Hematopoietic multipotent progenitor cell treated with erythropoietin and hydrocortisone succinate and interleukin-3 and kit ligand, for 4 days (in vitro differentiated cells): ENCODE measurements around the gene CACNA2D4.
"Not testable (repeated sequence)": the region's sequence is repeated elsewhere in the genome, so short reads cannot be mapped to it uniquely, and the experiment has no call there.

Experiments
- DNase-seq: peaks from one replicate; pipeline ENCODE4 v3.0.0-alpha.2; 2015

The CACNA2D4 gene

GRCh38 chr12:1918081-1918883, at the start of gene CACNA2D4:
Gene CACNA2D4 (minus strand): TSS chr12:1918652. CDS start chr12:1918473, 179 bp downstream.
- peak; percentile 84 for DNase-seq

- no peak for DNase-seq
These were observed 48.2 kb upstream of the CACNA2D4 start for GRCh38 chr12:1966561-1967226.

- no peak for DNase-seq
These were observed 47.5 kb upstream of the CACNA2D4 start for GRCh38 chr12:1965916-1966315.

DNA sequence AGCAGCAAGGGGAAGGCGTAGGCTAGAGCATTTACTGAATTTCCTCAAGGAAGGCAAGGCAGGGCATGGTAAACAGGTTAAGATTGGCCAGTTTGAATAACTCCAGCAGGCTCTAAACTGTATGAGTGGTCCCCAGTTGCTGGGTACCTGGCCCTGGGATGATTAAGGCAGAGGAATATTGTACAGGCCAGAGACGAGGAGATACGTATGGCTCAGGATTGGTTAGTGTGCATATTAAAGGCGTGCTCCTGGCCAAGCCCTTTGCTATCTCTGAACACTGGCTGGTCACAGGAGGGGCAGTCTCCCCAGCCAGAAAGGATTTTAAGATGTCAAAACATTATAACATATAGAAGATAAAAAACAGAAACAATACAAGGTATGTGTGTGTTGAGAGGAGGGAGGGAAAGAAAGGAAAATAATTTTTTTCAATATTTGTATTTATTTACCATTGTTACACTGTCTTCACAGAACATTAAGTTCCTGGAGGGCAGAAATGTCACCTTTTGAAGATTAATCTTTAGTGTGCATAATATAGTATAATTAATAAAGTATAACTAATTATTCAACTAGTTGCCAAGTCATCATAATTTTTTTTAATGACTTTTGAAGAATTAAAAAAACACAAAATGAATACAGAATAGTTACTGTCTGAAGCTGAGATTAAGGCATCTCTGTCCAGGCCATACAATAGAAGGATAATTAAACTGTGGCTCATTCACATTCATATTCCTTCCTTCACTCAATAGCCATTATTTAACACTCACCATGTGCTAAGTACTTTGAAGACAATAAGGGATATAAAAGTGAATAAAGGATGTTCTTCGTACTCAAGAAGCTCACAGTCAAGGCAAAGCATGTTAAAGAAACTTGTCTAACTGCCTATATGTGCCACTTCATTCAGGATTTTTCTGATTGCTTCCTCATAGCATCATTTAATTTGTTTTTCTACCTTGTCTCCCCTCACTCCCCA, 43.9 kb upstream of the CACNA2D4 start:
- DNase-seq, result no peak

DNA sequence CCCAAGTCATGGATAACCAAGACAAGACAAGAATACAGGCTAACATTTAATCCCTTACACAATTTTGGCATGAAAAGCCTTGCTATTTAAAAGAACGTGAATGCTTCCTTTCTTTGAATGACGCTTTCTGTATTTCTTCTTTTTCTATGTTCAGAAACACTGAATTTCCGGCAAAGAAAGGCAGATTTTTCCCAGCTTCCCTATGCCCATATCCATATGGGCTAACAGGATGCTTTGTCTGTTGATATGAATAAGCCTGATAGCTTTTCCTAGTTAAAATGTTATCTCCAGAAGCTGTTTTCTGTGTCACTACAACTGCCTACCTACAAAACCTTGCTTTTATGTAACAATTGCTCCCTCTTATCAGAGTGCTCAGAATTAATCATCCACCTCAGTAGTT, 38.3 kb upstream of the CACNA2D4 start:
- no peak for DNase-seq

DNA sequence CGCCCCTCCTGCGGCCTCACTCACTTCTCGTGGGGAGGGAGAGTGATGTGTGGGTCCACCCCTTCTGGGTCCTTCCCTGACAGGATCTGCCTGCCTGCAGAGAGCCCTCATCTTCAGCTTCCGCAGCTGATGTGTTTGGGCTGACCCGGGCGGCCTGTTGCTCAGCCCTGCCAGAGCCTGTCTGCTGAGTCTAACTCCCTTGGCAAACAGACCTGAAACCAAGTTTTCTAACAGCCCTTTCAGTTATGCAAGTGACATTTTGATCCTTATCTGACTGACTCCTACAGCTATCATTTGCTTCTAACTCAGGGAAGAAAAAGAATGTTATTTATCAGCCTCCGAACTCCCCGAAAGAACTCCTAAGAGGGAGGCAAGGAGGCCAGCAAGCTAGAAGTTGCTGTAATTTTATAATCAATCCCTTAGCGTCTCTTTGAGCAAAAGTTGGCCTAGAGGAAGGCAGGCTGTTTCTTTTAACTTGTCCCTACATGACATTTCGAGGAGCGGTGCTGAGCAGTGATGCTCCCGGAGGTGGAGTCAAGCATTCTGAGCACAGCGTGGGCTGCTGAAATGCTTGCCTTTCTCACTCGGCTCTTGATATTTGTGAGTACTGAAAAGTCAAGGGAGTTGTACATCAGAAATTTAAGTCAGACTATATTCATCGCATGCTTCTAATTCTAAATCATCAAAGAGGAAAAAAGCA, 31.5 kb upstream of the CACNA2D4 start:
- no peak for DNase-seq

- DNase-seq, result no peak
These were observed 30.4 kb upstream of the CACNA2D4 start for GRCh38 chr12:1948883-1949282.

GRCh38 chr12:1947081-1947480, 28.6 kb upstream of the CACNA2D4 start:
- no peak for DNase-seq

DNA sequence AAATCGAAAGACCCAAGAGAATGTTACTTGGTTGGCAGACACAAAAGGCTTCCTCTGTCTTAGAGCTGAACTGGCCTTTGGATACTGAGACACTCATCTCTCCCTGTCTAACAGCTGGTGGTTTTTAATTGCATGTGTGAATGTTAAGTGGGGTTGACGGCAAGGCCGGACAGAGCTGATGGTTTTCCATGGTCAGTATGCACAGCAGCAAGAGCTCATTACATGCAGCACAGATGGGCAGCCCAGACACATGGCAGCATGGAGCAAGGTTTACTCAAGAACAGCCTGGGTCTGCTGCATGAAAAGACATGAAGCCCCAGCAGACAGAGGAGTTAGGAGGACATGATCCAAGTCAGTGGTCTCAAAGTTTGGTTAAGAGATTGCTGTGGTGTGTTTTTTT, 27.8 kb upstream of the CACNA2D4 start:
- no peak for DNase-seq

DNA sequence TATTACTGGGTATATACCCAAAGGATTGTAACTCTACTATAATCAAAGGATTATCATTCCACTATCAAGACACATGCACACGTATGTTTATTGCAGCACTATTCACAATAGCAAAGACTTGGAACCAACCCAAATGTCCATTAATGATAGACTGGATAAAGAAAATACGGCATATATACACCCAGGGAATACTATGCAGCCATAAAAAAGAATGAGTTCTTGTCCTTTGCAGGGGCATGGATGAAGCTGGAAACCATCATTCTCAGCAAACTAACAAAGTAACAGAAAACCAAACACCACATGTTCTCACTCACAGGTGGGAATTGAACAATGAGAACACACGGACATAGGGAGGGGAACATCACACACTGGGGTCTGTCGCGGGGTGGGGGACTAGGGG, 27.1 kb upstream of the CACNA2D4 start:
- not testable (repeated sequence) for DNase-seq

GRCh38 chr12:1939801-1940607, 21.6 kb upstream of the CACNA2D4 start:
- DNase-seq, result peak; percentile 92

- no peak for DNase-seq
These were observed 20.9 kb upstream of the CACNA2D4 start for GRCh38 chr12:1939331-1939730.

DNA sequence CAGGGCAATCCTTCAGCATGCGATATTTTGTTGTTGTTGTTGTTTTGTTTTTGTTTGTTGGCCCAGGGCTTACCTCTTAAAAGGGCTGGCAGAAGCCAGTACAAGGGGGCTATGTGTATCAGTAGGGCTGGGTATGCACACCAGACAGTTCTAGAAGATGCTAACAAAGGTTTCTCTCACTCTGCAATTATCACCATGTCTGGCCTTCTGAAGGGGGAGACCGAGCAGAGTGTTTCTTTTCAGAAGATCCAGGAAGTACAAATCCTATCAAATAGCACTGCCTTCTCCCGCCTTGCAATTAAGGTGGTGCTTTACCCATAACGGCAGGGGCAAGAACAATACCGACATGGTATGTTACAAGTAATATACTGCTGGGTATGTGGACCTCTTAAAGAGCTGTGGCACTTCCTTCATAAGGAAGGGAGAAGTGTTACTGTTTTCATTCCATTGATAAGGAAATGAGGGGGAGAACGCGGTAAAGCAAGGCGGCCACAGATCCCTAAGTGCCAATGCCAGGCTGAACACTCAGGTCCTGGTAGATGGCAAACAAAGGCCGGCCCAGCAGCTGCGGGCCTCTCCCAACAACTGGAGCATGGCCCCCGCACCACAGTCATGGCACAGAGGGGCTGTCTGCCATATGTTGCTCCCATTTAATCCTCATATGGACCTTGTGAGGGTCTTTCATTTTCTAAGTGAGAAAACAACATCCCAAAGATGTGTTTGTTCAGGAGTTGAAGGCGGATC, 19.2 kb upstream of the CACNA2D4 start:
- DNase-seq, result no peak

DNA sequence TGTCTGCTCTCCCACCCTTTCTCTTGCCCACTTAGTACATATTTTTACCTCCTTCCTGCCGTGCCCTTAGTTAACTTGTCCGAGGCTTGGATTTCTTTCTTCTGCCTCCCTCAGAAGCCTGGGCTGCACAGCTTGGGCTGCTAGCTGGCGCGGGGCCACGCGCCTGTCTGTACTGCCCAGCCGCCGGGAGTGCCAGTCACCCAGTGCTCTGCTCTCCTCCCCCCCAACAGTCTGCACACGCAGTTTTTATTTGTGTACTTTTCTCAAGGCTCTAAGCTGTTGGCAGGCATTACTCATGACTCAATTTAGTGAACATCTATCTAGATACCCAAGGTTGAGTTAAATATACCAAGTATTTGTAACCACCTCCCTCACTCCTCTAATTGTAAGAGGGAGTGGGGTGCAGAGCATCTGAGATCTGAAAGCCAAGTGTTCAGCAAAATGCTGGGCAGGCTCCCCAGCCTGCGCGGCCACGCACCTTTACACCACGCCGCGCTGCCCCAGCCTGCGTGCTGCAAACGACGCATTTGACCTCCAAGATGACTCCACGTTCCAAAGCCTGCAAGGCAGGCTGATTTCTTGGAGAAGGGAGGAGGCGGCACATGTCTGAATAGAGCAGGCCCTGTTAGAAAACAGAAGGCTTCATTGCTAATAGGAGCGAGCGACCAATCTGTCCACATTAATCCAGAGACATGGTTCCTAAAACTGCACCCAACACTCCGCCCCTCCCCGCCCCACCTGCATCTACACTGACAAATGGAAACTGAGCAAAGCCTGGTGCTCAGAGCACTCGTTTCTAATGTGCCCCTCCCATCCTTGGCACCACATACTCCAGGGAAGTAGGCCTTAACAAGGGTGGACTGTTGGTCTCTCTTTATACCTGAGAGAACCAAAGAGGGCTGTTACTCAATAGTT, 18.2 kb upstream of the CACNA2D4 start:
- DNase-seq, result peak; percentile 69

GRCh38 chr12:1935700-1936378, 17.4 kb upstream of the CACNA2D4 start:
- no peak for DNase-seq

DNA sequence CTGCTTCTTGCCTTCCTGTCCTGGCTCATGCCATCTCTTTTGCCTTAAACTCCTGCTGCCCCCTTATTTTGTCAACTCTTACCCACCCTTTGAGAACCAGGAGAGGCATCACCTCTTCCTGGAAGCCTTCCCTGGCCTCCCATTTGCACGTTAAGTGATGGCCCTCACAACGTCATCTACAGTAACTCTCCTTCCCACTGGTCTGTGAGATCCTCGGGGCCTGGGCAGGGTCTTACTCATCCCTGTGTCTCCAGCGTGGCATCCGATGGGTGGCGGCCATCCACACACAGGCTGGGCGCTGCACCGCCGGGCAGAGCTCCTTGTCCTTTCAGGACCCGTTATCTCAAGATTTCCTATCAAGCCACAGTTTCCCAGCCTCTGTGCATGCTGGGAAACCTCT, 16.8 kb upstream of the CACNA2D4 start:
- no peak for DNase-seq

DNA sequence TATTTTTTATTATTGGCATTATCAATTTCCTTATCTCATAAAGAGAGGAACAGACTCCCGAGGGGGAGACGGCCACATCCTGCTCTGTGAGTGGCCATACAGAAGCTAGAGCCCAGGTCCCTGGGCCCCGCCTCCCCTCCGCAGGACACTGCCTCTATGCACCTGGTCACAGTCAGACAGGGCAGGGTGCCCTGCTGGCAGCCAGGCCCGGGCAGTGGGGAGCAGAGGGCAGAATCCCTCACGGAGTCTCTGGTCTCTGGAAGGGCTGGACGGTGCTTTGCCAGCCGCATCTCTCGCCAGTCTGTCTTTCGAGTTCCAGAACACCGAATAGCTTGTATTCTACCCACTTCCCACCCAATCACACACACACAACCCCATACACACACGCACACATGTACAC, 16.4 kb upstream of the CACNA2D4 start:
- DNase-seq, result no peak

DNA sequence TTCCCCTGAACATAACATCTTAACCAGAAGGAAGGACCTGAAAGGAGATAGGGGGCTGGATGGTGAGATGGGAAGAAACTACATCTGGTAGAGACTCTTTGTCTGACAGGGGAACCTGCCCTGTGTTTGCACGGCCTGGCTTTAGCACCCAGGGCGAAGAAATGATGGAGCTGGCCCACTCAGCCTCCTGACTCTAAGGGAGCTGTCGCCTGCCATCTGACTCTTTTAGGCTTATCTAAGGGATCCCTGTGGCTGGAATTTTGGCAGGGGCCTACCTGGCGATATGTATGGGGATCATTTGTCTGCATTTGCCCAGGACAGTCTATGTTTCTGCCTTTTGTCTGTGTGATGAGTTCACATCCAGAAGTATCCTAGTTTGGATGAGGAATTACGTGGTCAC, 15.6 kb upstream of the CACNA2D4 start:
- DNase-seq, result no peak

- no peak for DNase-seq
These were observed 15.0 kb upstream of the CACNA2D4 start for GRCh38 chr12:1933342-1934051.
